Stimulated activated CD4-positive, alpha-beta T cell treated with anti-CD3 and anti-CD28 coated beads, TNF-alpha, amount 100 ng/mL, for 24 hours (primary cell): Measurements from ENCODE around the gene FITM1.
"Not testable (repeated sequence)": the region's sequence is repeated elsewhere in the genome, so short reads cannot be mapped to it uniquely, and the experiment has no call there.

Experiments
- DNase-seq, 3 experiments: peaks; one replicate each; pipeline ENCODE4 v3.0.0-alpha.2; 2020; ENCODE audit warnings: low read depth in 3 of 3

FITM1 gene

GRCh38 chr14:24098229-24098926 is 32.1 kb upstream of the FITM1 start:
- no peak for DNase-seq

GRCh38 chr14:24098927-24099813 is 31.3 kb upstream of the FITM1 start:
- no peak for DNase-seq

- DNase-seq = no peak
These were observed 30.1 kb upstream of the FITM1 start for GRCh38 chr14:24100197-24100981.

GRCh38 chr14:24100982-24101494 is 29.4 kb upstream of the FITM1 start:
- DNase-seq = no peak

GRCh38 chr14:24102357-24103048 is 28.0 kb upstream of the FITM1 start:
- no peak for DNase-seq

- DNase-seq = no peak
These were observed 27.0 kb upstream of the FITM1 start for GRCh38 chr14:24103451-24103850.

GRCh38 chr14:24105609-24106239 is 24.7 kb upstream of the FITM1 start:
- not testable (repeated sequence) for DNase-seq

GRCh38 chr14:24106672-24107271 is 23.7 kb upstream of the FITM1 start:
- no peak for DNase-seq

GRCh38 chr14:24108336-24108874 is 22.1 kb upstream of the FITM1 start:
- no peak for DNase-seq

- no peak for DNase-seq
These were observed 20.4 kb upstream of the FITM1 start for GRCh38 chr14:24110060-24110459.

GRCh38 chr14:24110523-24110922 is 19.9 kb upstream of the FITM1 start:
- DNase-seq = no peak

- DNase-seq = no peak
These were observed 17.1 kb upstream of the FITM1 start for GRCh38 chr14:24113379-24113800.

GRCh38 chr14:24113801-24114531 is 16.5 kb upstream of the FITM1 start:
- DNase-seq = peak in 2 of 3 experiments; percentile 64 to 78

- DNase-seq = peak; percentile 94 to 97 (median 97)
These were observed 15.7 kb upstream of the FITM1 start, which contains the start of the genes DCAF11 and NRL for GRCh38 chr14:24114532-24115421. DCAF11 (plus strand) TSS chr14:24114777; CDS start chr14:24115595, 818 bp downstream. NRL (minus strand) TSS chr14:24114949; CDS start chr14:24082848, 32,101 bp downstream.

GRCh38 chr14:24115422-24116127 is 14.9 kb upstream of the FITM1 start:
- DNase-seq = no peak

- no peak for DNase-seq
These were observed 14.2 kb upstream of the FITM1 start for GRCh38 chr14:24116128-24116814.

- DNase-seq = no peak
These were observed 13.3 kb upstream of the FITM1 start for GRCh38 chr14:24117179-24117578.
